HepG2 (cell line): ENCODE data around the gene SEMA3G. TPM values are rescaled to one million over a fixed set of nuclear protein-coding genes. Genes with fewer than 3 reads are reported as not detected.

ENCODE experiments used
- ATAC-seq: fragments of 200-7000 bp; cut with Tn5 transposase; 3 replicates; pipeline ENCODE4 v1.9.1; 2020; ENCODE audit warnings: mild to moderate bottlenecking, moderate library complexity
- BruUV-seq: library from RNA; stranded (reverse); fragments of 400-500 nt; replicated peaks from 2 replicates; lab custom pipeline; 2021; lab: Mats Ljungman, UMichigan
- CTCF ChIA-PET: fragments of 300-600 bp; formaldehyde crosslinking; extraction: SDS; loops from one replicate; lab custom pipeline; 2021; ENCODE audit warnings: low total read pairs, inconsistent platforms, low intra/inter-chr PET ratio; lab: Yijun Ruan, JAX
- POLR2A ChIA-PET: fragments of 350-600 bp; sonication (Branson Sonifier 250); formaldehyde crosslinking; loops from one replicate; lab custom pipeline; 2020; ENCODE audit warnings: antibody characterized with exemption, inconsistent platforms; lab: Yijun Ruan, JAX
- DNase-seq: peaks from one replicate; pipeline ENCODE4 v3.0.0-alpha.2; 2015; ENCODE audit warnings: low spot score
- FAIRE-seq: peaks from 3 replicates; lab custom pipeline; 2011; peaks lifted over from hg19 to GRCh38; lab: Jason Lieb, UNC
- H2AFZ ChIP-seq: one replicate; pipeline ENCODE4 v1.6.1; 2011; ENCODE audit warnings: low read length, inconsistent platforms
- H3K27ac ChIP-seq: fragments of 300-600 bp; 3 replicates; pipeline ENCODE4 v1.8.0; 2011; ENCODE audit warnings: mixed run types, mild to moderate bottlenecking, mixed read lengths, low read length, inconsistent platforms; ENCODE audit not compliant: insufficient read depth; ENCODE audit errors: extremely low read length
- H3K27me3 ChIP-seq, 2 experiments: fragments of 200-600 bp in 1 of 2; 2 replicates in 1 of 2; 3 replicates in 1 of 2; pipeline versions ENCODE4 v1.6.0 to v1.8.0; 2011; ENCODE audit warnings: low read length in 2 of 2, mild to moderate bottlenecking in 2 of 2, moderate library complexity in 2 of 2, inconsistent platforms in 1 of 2; ENCODE audit not compliant: insufficient read depth in 2 of 2, control insufficient read depth in 1 of 2
- H3K36me3 ChIP-seq, 2 experiments: fragments of 200-600 bp in 1 of 2; replicated peaks in 1 of 2; 2 replicates in 1 of 2; 3 replicates in 1 of 2; pipeline versions ENCODE4 v1.5.1 to v1.8.0; 2011; ENCODE audit warnings: low read length in 2 of 2, inconsistent platforms in 1 of 2; ENCODE audit not compliant: insufficient read depth in 2 of 2, control insufficient read depth in 1 of 2
- H3K4me1 ChIP-seq: 2 replicates; pipeline ENCODE4 v1.5.1; 2012; ENCODE audit warnings: low read length, inconsistent platforms; ENCODE audit not compliant: insufficient read depth
- H3K4me2 ChIP-seq: 2 replicates; pipeline ENCODE4 v1.6.0; 2011; ENCODE audit warnings: low read depth, low read length, inconsistent platforms
- H3K4me3 ChIP-seq, 3 experiments: fragments of 200-600 bp in 1 of 3; sonication (generic), shearing (Covaris generic) in 1 of 3; replicated peaks in 1 of 3; 2 replicates each; pipeline ENCODE4 v1.5.1; 2011 to 2016; ENCODE audit warnings: low read length in 3 of 3, inconsistent platforms in 2 of 3, low read depth in 2 of 3, mild to moderate bottlenecking in 2 of 3, control low read depth in 1 of 3, mixed read lengths in 1 of 3; ENCODE audit not compliant: insufficient read depth in 1 of 3
- H3K79me2 ChIP-seq: one replicate; pipeline ENCODE4 v1.6.1; 2011; ENCODE audit warnings: low read length, inconsistent platforms; ENCODE audit not compliant: insufficient read depth
- H3K9ac ChIP-seq: 2 replicates; pipeline ENCODE4 v1.6.0; 2011; ENCODE audit warnings: mild to moderate bottlenecking, low read depth, low read length, inconsistent platforms; ENCODE audit not compliant: insufficient read depth
- H3K9me3 ChIP-seq: 2 replicates; pipeline ENCODE4 v1.5.1; 2012; ENCODE audit warnings: mild to moderate bottlenecking, low read length
- H4K20me1 ChIP-seq: 2 replicates; pipeline ENCODE4 v1.6.0; 2011; ENCODE audit warnings: inconsistent platforms, mild to moderate bottlenecking, low read length, moderate library complexity; ENCODE audit not compliant: insufficient read depth
- ATAD3A ChIP-seq: sonication (generic); formaldehyde crosslinking; IDR thresholded peaks from 2 replicates; pipeline ENCODE4 v1.4.0; 2020; ENCODE audit warnings: missing genetic modification reagents
- CCAR2 ChIP-seq: fragments of 200-400 bp; formaldehyde crosslinking; optimal IDR thresholded peaks from 2 replicates; pipeline ENCODE3; 2018; ENCODE audit warnings: low read depth, mild to moderate bottlenecking, low read length, moderate library complexity
- FOXK2 ChIP-seq: fragments of 450-650 bp; IDR thresholded peaks from 2 replicates; pipeline ENCODE4 v1.6.1; 2016
- TBL1XR1 ChIP-seq: fragments of 150-350 bp; IDR thresholded peaks from 2 replicates; pipeline ENCODE4 v1.6.1; 2014; ENCODE audit warnings: borderline replicate concordance, low read length; ENCODE audit not compliant: partially characterized antibody
- ZFYVE20 ChIP-seq: sonication (generic); formaldehyde crosslinking; IDR thresholded peaks from 2 replicates; pipeline ENCODE4 v1.8.0; 2023; ENCODE audit warnings: low read depth, mild to moderate bottlenecking, moderate library complexity, missing genetic modification reagents, borderline replicate concordance
- ZNF180 ChIP-seq: sonication (generic); formaldehyde crosslinking; IDR thresholded peaks from 2 replicates; pipeline ENCODE4 v1.4.0; 2020; ENCODE audit warnings: low read depth, missing genetic modification reagents, borderline replicate concordance
- ZNF317 ChIP-seq: sonication (generic); formaldehyde crosslinking; IDR thresholded peaks from 2 replicates; pipeline ENCODE4 v1.5.0; 2020; ENCODE audit warnings: mild to moderate bottlenecking, missing genetic modification reagents
- ZNF614 ChIP-seq: IDR thresholded peaks from 2 replicates; pipeline ENCODE4 v1.6.1; 2018; ENCODE audit warnings: missing biosample characterization, missing genetic modification reagents, inconsistent platforms, borderline replicate concordance
- ZNF652 ChIP-seq: IDR thresholded peaks from 2 replicates; pipeline ENCODE4 v1.6.1; 2016; ENCODE audit warnings: low read depth, borderline replicate concordance
- ZNF672 ChIP-seq: sonication (generic); formaldehyde crosslinking; IDR thresholded peaks from 2 replicates; pipeline ENCODE4 v1.8.1; 2022; ENCODE audit warnings: missing genetic modification reagents
- WGBS: methylation state at CpG from one replicate; pipeline ENCODE4 v1.1.6; 2017; ENCODE audit warnings: low lambda C conversion rate; 5-methylcytosine and 5-hydroxymethylcytosine counted together
- in situ Hi-C: cut with HindIII; loops from 2 replicates; pipeline ENCODE4 v1.10.0; 2017; ENCODE audit warnings: low pct_unique_long_range_greater_than_20kb; ENCODE audit not compliant: extremely low pct_ligation_motif_present
- intact Hi-C: fragments of 100-400 bp; cut with micrococcal nuclease; formaldehyde crosslinking; loops from one replicate; pipeline ENCODE4 v1.10.0; 2022; ENCODE audit not compliant: unreplicated experiment
- polyA plus RNA-seq, 8 experiments: library from polyadenylated mRNA; depleted of rRNA in 3 of 8; stranded (reverse) in 7 of 8; unstranded in 1 of 8; fragments of >200 nt; fragmentation: Illumina TruSeq in 4 of 8; extraction: Trizol in 4 of 8; gene quantifications; 2 replicates each; pipeline versions ENCODE4 v1.2.1 to v1.2.3, GENCODE V29; 2011 to 2016; ENCODE audit warnings: low read depth in 4 of 8, missing spikeins in 1 of 8, mixed read lengths in 1 of 8; ENCODE audit not compliant: insufficient read depth in 1 of 8
- total RNA-seq, 5 experiments: library from RNA; depleted of rRNA; stranded (reverse); fragments of >200 nt; fragmentation: Illumina TruSeq; extraction: Trizol; gene quantifications; 2 replicates each; pipeline ENCODE4 v1.2.3, GENCODE V29; 2016; ENCODE audit warnings: low read depth in 1 of 5
- TF ChIP-seq, protein P1 (sequence below): IDR thresholded peaks from 2 replicates; pipeline ENCODE4 v1.6.1; 2016; ENCODE audit warnings: low read depth, control low read depth

Gene SEMA3G
- total and polyA plus RNA-seq, 2 of the 13 experiments (the other 11 are each of a cell fraction or from before 2014, with no cell fraction given), result 6.1 to 8.3 TPM

DNA sequence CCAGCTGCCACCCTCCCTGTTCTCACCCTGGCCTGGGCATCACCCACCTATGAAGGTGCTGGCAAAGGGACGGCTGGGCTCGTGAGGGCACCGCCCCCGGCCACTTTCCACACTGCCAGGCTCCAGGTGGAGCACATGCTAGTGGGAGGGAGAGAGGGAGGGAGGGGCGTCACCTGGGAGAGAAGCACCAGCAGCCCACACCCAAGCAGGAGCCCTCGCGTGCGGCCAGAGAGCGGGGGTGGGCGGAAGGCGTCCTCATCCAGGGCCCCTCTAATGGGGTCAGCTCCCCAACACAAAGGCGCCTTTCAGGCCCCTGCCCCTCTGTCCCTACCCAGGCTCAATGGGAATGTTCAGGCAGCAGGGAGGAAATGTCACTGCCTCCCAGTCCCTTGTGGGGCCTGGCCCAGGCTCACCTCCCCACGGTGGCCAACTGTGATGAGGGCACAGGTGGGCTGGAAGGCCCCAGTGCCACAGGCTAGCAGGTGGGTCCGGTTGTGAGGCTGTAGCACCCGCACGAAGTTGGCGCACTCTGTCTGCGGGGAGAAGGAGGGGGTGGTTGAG lies 3.1 kb downstream of the SEMA3G start:
- FAIRE-seq, result no peak
- Histone ChIP-seq H3K9me3 (no peaks in the 10 kb centered on the region), H3K4me2 (no peak overlapping the region), H3K4me1 (peaks cover 46% of the 10 kb centered on the region), H3K36me3 (peaks cover 3 to 7% of the 10 kb centered on the region in 2 experiments; a peak in 2 of 5 replicates), H3K79me2 (no peaks in the 10 kb centered on the region), H3K9ac (no peak overlapping the region), H3K4me3 (no peak overlapping the region), H2AFZ (no peak overlapping the region), H4K20me1 (no peaks in the 10 kb centered on the region), H3K27me3 (no peaks in the 10 kb centered on the region), H3K27ac (no peak overlapping the region)
- CTCF ChIA-PET, result no interaction called here
- BruUV-seq, result no TSS peak
- 96% methylated on average over 7 of the region's 18 CpGs for WGBS
- POLR2A ChIA-PET, result no interaction called here
- ATAC-seq, result no peak
- intact Hi-C loops, result no loop called here
- DNase-seq, result no peak
- in situ Hi-C loops, result no loop called here
- TF ChIP-seq, protein P1, sequence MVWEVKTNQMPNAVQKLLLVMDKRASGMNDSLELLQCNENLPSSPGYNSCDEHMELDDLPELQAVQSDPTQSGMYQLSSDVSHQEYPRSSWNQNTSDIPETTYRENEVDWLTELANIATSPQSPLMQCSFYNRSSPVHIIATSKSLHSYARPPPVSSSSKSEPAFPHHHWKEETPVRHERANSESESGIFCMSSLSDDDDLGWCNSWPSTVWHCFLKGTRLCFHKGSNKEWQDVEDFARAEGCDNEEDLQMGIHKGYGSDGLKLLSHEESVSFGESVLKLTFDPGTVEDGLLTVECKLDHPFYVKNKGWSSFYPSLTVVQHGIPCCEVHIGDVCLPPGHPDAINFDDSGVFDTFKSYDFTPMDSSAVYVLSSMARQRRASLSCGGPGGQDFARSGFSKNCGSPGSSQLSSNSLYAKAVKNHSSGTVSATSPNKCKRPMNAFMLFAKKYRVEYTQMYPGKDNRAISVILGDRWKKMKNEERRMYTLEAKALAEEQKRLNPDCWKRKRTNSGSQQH, result no peak
- TF ChIP-seq ZNF317 (CRISPR knock-in tag) (no peak), ZNF652 (CRISPR knock-in tag) (no peak), ZNF614 (CRISPR knock-in tag) (no peak), FOXK2 (no peak), CCAR2 (no peak), ZFYVE20 (CRISPR knock-in tag) (no peak), ATAD3A (no peak), ZNF180 (CRISPR knock-in tag) (no peak), TBL1XR1 (no peak), ZNF672 (CRISPR knock-in tag) (no peak)
